HG02943 (cell line): ENCODE measurements around the gene GPRC5B.

Source experiments
- ATAC-seq: cut with Tn5 transposase; IDR thresholded peaks from one replicate; pipeline ENCODE4 v1.9.1; 2021; ENCODE audit warnings: mild to moderate bottlenecking, low read depth, moderate library complexity; ENCODE audit not compliant: unreplicated experiment

GPRC5B gene

GRCh38 chr16:19884611-19885450 lies at the start of gene GPRC5B:
Gene GPRC5B, minus strand, starts transcription at chr16:19884848. Its CDS starts 12,003 bp downstream, at chr16:19872845.
- ATAC-seq = no peak

GRCh38 chr16:19933740-19934139 lies 49.1 kb upstream of the GPRC5B start:
- no peak for ATAC-seq

GRCh38 chr16:19929062-19929511 lies 44.4 kb upstream of the GPRC5B start:
- no peak for ATAC-seq

GRCh38 chr16:19928432-19928831 lies 43.8 kb upstream of the GPRC5B start:
- ATAC-seq = no peak

GRCh38 chr16:19926449-19927390 lies 42.1 kb upstream of the GPRC5B start:
- no peak for ATAC-seq

GRCh38 chr16:19923396-19923795 lies 38.7 kb upstream of the GPRC5B start:
- no peak for ATAC-seq

- ATAC-seq = no peak
Observed at GRCh38 chr16:19919142-19919541, 34.5 kb upstream of the GPRC5B start.

GRCh38 chr16:19916064-19916463 lies 31.4 kb upstream of the GPRC5B start:
- no peak for ATAC-seq

- ATAC-seq = no peak
Observed at GRCh38 chr16:19914877-19915276, 30.2 kb upstream of the GPRC5B start.

GRCh38 chr16:19913340-19913645 lies 28.6 kb upstream of the GPRC5B start:
- no peak for ATAC-seq

GRCh38 chr16:19912455-19913339 lies 28.0 kb upstream of the GPRC5B start:
- ATAC-seq = no peak

GRCh38 chr16:19911747-19912454 lies 27.3 kb upstream of the GPRC5B start:
- no peak for ATAC-seq

- no peak for ATAC-seq
Observed at GRCh38 chr16:19911204-19911603, 26.6 kb upstream of the GPRC5B start.

GRCh38 chr16:19909750-19910322 lies 25.2 kb upstream of the GPRC5B start:
- no peak for ATAC-seq

- no peak for ATAC-seq
Observed at GRCh38 chr16:19908921-19909320, 24.3 kb upstream of the GPRC5B start.

GRCh38 chr16:19907161-19907992 lies 22.7 kb upstream of the GPRC5B start:
- no peak for ATAC-seq

GRCh38 chr16:19901164-19901563 lies 16.5 kb upstream of the GPRC5B start:
- ATAC-seq = no peak

GRCh38 chr16:19899605-19899955 lies 14.9 kb upstream of the GPRC5B start:
- no peak for ATAC-seq
